SH-SY5Y (cell line): Measurements from ENCODE around the gene ROPN1L.

Experiments used
- GATA2 ChIP-seq: IDR thresholded peaks from 2 replicates; pipeline ENCODE4 v1.6.1; 2011; ENCODE audit warnings: mild to moderate bottlenecking, low read depth, low read length
- GATA3 ChIP-seq: IDR thresholded peaks from 2 replicates; pipeline ENCODE4 v1.6.1; 2011; ENCODE audit warnings: low read depth, mild to moderate bottlenecking, low read length, moderate library complexity

DNA sequence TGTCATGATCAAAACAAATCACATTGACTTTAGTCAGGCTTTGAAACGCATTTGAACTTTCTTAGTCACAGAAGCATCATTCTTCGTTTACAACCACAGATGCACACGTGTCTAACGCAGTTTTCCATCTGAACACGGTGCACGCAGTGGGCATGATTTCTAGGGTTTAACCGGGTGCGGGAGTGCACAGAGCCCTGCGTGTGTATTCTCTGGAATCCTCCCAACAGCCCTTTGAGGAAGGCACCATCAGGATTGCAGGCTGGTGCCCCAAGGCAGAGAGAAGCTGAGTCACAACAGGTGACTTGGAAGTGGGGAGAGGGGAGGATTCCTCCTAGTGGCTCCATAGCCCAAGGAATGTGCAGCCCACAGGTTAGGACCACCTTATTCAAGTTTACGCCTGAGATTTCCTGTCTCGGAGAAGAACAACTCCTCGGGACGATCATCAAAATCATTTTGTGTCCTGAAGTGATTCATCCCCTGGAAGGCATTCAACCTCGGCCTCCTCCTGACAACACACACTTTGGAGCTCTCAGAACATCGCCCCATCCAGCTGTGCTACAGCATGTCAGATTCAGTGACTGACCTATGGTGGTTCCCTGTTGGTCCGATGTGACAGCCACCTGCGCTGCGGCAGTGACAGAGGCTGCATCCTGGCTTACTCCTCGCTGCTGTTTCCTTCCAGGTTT is 13.1 kb downstream of the ROPN1L start:
- TF ChIP-seq GATA2 (no peak), GATA3 (no peak)
